ENCODE measurements around the gene ANGPTL3.

DNA sequence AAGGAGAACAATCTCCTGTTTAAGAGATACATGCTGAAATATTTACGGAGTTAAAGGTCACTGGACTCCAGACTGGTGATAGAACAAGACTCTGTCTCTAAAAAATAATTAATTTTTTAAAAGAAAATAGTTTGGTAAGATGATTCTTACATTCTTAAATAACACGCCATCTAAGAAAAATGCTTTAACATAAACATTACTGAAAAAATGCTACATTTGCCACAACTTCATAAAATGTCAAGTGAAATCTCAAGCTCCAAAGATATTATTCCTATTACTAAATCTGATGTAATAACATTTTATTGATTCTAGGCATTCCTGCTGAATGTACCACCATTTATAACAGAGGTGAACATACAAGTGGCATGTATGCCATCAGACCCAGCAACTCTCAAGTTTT, 4.1 kb downstream of the ANGPTL3 start:
- TF ChIP-seq SIN3A (IDR thresholded peaks at IDR 0.05; ENCODE audit: borderline replicate concordance, low read depth, low read length) (no peak), RXRA (IDR thresholded peaks at IDR 0.05; ENCODE audit: borderline replicate concordance, low read depth) (no peak), POLR2AphosphoS5 (IDR thresholded peaks at IDR 0.05; ENCODE audit: low read depth, low read length) (no peak), ZBTB33 (IDR thresholded peaks at IDR 0.05; ENCODE audit: borderline replicate concordance, low read depth) (no peak), MAX (IDR thresholded peaks at IDR 0.05; ENCODE audit: low read depth) (no peak), GABPA (IDR thresholded peaks at IDR 0.05; ENCODE audit: low read depth) (no peak), TAF1 (IDR thresholded peaks at IDR 0.05; ENCODE audit: borderline replicate concordance, low read depth, low read length) (no peak), RAD21 (IDR thresholded peaks at IDR 0.05; ENCODE audit: low read length) (no peak)
- TF ChIP-seq, protein P1, sequence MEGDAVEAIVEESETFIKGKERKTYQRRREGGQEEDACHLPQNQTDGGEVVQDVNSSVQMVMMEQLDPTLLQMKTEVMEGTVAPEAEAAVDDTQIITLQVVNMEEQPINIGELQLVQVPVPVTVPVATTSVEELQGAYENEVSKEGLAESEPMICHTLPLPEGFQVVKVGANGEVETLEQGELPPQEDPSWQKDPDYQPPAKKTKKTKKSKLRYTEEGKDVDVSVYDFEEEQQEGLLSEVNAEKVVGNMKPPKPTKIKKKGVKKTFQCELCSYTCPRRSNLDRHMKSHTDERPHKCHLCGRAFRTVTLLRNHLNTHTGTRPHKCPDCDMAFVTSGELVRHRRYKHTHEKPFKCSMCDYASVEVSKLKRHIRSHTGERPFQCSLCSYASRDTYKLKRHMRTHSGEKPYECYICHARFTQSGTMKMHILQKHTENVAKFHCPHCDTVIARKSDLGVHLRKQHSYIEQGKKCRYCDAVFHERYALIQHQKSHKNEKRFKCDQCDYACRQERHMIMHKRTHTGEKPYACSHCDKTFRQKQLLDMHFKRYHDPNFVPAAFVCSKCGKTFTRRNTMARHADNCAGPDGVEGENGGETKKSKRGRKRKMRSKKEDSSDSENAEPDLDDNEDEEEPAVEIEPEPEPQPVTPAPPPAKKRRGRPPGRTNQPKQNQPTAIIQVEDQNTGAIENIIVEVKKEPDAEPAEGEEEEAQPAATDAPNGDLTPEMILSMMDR (IDR thresholded peaks at IDR 0.05): no peak

All from SK-N-SH (cell line).